ENCODE results near the gene EDN1.

Gene EDN1

GRCh38 chr6:12291839-12292604 is 1.9 kb downstream of the EDN1 start:
- intact Hi-C loops (cut with DNase I) = loop anchor here (10.0 kb wide), 1 partner anchor 313 kb away; no protein-coding TSS in a partner anchor
- DNase-seq = no peak

GRCh38 chr6:12293235-12293930 is 3.2 kb downstream of the EDN1 start:
- intact Hi-C loops (cut with DNase I) = loop anchor here (10.0 kb wide), 1 partner anchor 311 kb away; no protein-coding TSS in a partner anchor

GRCh38 chr6:12293931-12294807 is 4.0 kb downstream of the EDN1 start:
- DNase-seq = no peak

More at GRCh38 chr6:12293235-12293930, 3.2 kb downstream of the EDN1 start:
- no peak for DNase-seq

GRCh38 chr6:12294851-12295536 is 4.8 kb downstream of the EDN1 start:
- intact Hi-C loops (cut with DNase I) = loop anchor here (10.0 kb wide), 1 partner anchor 310 kb away; no protein-coding TSS in a partner anchor
- DNase-seq = no peak

More at GRCh38 chr6:12293931-12294807, 4.0 kb downstream of the EDN1 start:
- intact Hi-C loops (cut with DNase I) = loop anchor here (10.0 kb wide), 1 partner anchor 311 kb away; no protein-coding TSS in a partner anchor

GRCh38 chr6:12295558-12296254 is 5.5 kb downstream of the EDN1 start:
- intact Hi-C loops (cut with DNase I) = loop anchor here (10.0 kb wide), 1 partner anchor 309 kb away; no protein-coding TSS in a partner anchor

GRCh38 chr6:12296255-12296573 is 6.1 kb downstream of the EDN1 start:
- intact Hi-C loops (cut with DNase I) = loop anchor here (10.0 kb wide), 1 partner anchor 309 kb away; no protein-coding TSS in a partner anchor
- no peak for DNase-seq

More at GRCh38 chr6:12295558-12296254, 5.5 kb downstream of the EDN1 start:
- no peak for DNase-seq

DNA sequence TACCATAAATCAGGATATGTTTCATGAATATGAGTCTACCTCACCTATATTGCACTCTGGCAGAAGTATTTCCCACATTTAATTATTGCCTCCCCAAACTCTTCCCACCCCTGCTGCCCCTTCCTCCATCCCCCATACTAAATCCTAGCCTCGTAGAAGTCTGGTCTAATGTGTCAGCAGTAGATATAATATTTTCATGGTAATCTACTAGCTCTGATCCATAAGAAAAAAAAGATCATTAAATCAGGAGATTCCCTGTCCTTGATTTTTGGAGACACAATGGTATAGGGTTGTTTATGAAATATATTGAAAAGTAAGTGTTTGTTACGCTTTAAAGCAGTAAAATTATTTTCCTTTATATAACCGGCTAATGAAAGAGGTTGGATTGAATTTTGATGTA is 6.4 kb downstream of the EDN1 start:
- intact Hi-C loops (cut with DNase I) = loop anchor here (10.0 kb wide), 1 partner anchor 308 kb away; no protein-coding TSS in a partner anchor
- no peak for DNase-seq

GRCh38 chr6:12297363-12298016 is 7.3 kb downstream of the EDN1 start:
- DNase-seq = no peak
- intact Hi-C loops (cut with DNase I) = loop anchor here (10.0 kb wide), 1 partner anchor 307 kb away; no protein-coding TSS in a partner anchor

DNA sequence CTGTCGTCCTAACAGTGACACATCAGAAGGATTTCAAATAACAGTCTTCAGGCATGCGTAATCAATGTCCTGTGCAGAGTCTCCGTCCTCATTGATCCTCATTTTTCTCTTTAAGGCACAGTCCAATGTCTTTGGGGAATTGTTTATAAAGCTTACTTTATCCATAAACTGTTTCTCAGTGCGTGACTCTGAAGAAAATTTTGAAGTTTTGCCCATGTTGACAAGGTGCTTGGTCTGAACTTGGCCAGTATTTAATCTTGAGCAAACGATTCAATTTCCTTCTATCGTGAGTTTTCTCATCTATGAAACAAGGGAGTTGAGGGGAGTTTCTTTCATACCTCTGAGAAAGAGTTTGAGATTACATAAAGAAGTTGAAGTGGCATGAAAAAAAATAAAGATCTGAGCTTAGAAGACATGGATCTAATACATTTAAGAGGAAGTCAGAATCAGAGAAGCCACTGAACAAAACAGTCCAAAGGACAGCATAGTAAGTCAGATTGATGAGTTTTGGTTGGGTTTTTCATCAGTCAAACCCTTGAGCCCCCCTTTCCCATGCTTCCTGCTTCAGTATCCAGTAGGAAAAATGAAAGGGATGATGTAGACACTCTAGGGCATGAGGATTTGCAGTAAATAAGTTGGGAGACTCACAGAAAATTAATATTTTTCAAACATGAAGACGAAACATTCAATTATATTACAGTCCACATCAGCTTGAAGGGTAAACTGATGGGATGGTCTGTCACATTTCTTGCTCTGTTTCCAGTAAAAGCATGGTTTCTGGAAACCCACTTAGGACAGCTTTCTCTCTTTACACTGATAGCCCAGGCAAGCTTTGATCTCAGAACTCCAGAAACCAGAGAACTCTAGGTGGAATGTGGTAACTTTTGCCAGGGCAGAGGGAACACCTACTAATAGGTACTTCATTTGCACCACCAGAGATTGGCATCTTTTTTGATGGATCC is 8.1 kb downstream of the EDN1 start:
- intact Hi-C loops (cut with DNase I) = loop anchor here (10.0 kb wide), 1 partner anchor 307 kb away; no protein-coding TSS in a partner anchor
- no peak for DNase-seq

- no peak for DNase-seq
- intact Hi-C loops (cut with DNase I) = loop anchor here (10.0 kb wide), 1 partner anchor 306 kb away; no protein-coding TSS in a partner anchor
Observed at GRCh38 chr6:12298995-12299394, 8.8 kb downstream of the EDN1 start.

- intact Hi-C loops (cut with DNase I) = no loop called here
- no peak for DNase-seq
Observed at GRCh38 chr6:12301018-12301417, 10.9 kb downstream of the EDN1 start.

DNA sequence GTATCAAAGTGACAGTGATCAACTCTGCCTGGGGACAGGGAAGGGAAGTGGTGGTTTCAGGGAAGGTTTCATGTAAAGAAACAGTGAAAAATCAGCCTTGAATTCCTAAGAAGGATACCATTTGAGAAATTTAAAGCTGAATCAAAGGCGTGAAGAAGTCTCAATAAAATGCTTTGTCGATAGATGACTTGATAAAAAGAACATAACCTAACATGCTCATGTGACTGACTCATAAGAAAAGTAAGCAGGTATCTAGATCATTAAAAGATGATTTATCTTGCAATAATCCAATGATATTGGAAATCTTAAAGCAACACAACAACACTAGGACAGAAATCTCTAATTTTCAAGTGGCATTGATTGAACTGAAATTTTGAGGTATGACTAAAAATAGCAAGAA is 14.3 kb downstream of the EDN1 start:
- intact Hi-C loops (cut with DNase I) = no loop called here
- no peak for DNase-seq

GRCh38 chr6:12309070-12309469 is 18.9 kb downstream of the EDN1 start:
- intact Hi-C loops (cut with DNase I) = no loop called here
- no peak for DNase-seq

DNA sequence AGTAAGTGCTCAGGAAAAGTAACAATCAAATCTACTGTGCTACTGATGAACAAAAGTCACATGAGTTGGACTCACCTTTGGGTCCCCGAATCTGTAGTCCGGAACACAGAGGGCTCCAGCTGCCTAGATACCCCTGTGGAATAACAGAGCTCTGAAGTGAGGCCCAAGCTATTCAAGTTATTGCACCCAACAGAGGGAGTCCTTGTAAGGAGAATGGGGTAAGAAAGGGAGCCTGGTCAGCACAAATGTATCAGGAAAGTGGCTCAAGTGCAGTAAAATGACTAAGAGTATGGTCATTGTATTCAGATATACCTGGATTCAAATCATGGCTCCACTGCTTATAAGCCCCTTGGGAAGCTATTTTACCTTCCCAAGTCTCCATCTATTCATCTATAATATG is 20.9 kb downstream of the EDN1 start:
- no peak for DNase-seq
- intact Hi-C loops (cut with DNase I) = no loop called here

DNA sequence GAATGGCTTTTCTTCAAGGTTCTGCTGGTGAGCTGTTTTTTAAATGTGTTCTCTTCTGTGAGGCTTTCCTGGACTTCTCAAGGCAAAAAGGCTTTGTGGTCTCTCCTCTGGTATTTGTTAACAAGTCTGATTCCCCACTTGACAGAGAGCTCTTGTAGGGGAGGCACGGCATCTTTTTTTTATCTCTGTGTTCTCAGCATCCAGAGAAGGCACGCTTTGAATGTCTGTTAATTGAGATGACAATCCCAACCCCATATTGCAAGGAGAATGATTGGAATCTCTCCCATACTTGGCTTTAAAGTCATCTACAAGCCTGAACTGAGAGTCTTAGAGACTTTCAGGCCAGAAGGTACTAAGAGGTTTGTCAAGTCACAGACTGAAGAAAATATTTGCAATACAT is 22.6 kb downstream of the EDN1 start:
- intact Hi-C loops (cut with DNase I) = no loop called here
- no peak for DNase-seq

DNA sequence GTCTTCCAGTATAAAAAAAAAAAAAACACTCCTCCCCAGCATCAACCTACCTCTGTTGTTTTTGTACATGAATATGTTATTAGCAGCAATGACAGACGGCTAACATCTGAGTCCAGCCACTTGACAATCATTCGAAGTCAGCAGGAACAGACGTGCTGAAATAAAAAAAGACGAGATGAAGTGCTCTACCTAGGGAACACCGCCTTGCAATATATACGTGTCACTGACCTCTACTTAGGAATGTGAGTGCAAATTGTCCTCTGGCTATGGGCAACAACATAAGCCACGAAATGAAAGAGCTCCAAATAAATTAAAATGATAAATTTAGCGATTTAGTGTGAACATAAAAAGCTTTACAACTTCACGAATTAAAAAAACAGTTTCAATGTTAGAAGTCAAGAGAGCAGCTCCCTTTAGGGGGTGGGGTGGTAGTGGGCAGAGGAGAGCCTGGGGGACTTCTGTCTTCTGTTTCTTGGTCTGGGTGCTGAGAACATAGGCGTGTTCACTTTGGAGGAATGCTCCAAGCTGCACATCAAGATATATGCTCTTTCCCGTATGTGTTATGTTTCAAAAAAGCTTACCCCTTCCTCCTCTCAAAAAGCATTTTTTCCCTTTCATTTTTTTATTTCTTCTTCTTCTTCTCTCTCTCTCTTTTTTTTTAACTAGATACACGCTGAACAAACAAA is 23.3 kb downstream of the EDN1 start:
- no peak for DNase-seq
- intact Hi-C loops (cut with DNase I) = no loop called here
